Measurements from ENCODE around the gene ITLN1. TPM values are rescaled to one million over a fixed set of nuclear protein-coding genes. Genes with fewer than 3 reads are reported as not detected.

Gene ITLN1
- total RNA-seq, 4 donors from 2014 or later = 0.61 TPM; not detected in 3

DNA sequence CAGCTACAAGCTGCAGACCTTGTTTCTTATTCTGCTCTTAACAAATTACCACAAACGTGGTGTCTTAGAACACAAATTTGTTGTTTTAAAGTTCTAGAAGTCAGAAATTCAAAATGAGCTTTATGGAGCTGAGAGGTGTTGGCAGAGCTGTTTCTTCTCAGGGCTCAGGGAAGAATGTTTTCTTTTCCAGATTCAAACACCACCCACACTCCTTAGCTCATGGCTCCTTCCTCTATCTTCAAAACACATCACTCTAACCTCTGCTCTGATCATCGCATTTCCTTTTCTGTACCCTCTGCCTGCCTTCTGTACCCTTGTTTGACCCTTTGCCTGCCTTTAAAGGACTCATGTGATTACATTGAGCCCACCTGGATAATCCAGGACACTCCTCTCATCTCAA, 26.9 kb upstream of the ITLN1 start:
- no peak for ATAC-seq

DNA sequence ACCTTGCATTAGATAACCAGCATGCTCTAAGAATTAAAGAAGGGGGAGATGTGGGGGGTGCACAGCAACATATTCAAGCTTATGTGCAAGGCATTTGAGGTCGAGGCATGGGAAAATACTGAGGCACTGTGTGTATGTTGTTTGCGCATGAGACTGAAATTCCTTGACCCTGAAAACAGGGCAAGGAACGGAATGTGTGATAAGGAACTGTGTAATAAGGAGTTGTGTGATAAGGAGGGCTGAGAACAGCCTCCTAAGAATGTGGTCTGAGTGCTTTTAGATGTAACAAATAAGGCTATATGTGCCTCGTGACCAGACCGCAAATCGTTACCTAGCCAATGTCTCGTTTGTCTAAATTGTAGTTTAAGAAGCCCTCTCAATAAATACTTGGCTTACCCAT, 26.5 kb upstream of the ITLN1 start:
- in situ Hi-C loops (cut with MboI; ENCODE audit: low sequenced_read_pairs in 4 of 4) (no loop called here), intact Hi-C loops (cut with DNase I; ENCODE audit: low total_unique reads) (no loop called here)
- H3K27me3 ChIP-seq = no peaks in the 10 kb centered on the region
- H3K27ac ChIP-seq = no peak overlapping the region
- no peak for DNase-seq
- TF ChIP-seq, protein P1, sequence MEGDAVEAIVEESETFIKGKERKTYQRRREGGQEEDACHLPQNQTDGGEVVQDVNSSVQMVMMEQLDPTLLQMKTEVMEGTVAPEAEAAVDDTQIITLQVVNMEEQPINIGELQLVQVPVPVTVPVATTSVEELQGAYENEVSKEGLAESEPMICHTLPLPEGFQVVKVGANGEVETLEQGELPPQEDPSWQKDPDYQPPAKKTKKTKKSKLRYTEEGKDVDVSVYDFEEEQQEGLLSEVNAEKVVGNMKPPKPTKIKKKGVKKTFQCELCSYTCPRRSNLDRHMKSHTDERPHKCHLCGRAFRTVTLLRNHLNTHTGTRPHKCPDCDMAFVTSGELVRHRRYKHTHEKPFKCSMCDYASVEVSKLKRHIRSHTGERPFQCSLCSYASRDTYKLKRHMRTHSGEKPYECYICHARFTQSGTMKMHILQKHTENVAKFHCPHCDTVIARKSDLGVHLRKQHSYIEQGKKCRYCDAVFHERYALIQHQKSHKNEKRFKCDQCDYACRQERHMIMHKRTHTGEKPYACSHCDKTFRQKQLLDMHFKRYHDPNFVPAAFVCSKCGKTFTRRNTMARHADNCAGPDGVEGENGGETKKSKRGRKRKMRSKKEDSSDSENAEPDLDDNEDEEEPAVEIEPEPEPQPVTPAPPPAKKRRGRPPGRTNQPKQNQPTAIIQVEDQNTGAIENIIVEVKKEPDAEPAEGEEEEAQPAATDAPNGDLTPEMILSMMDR (IDR thresholded peaks at IDR 0.05 in 4 of 5, conservative IDR thresholded peaks at IDR 0.05 in 1 of 5) = no peak
- TF ChIP-seq POLR2A (IDR thresholded peaks at IDR 0.05) = no peak
- no peaks in the 10 kb centered on the region for H3K9me3 ChIP-seq
- H3K4me1 ChIP-seq = no peaks in the 10 kb centered on the region
- no peak for ATAC-seq
- H3K36me3 ChIP-seq = no peaks in the 10 kb centered on the region
- H3K4me3 ChIP-seq = no peak overlapping the region

More for the DNA sequence above, 26.9 kb upstream of the ITLN1 start:
- no peaks in the 10 kb centered on the region for H3K9me3 ChIP-seq
- no peak overlapping the region for H3K27ac ChIP-seq
- DNase-seq = no peak
- in situ Hi-C loops (cut with MboI; ENCODE audit: low sequenced_read_pairs in 4 of 4) = no loop called here
- H3K4me1 ChIP-seq = no peaks in the 10 kb centered on the region
- no peak for TF ChIP-seq POLR2A (IDR thresholded peaks at IDR 0.05)
- TF ChIP-seq, protein P1 (IDR thresholded peaks at IDR 0.05 in 4 of 5, conservative IDR thresholded peaks at IDR 0.05 in 1 of 5) = no peak
- H3K4me3 ChIP-seq = no peak overlapping the region
- no peaks in the 10 kb centered on the region for H3K36me3 ChIP-seq
- H3K27me3 ChIP-seq = no peaks in the 10 kb centered on the region
- intact Hi-C loops (cut with DNase I; ENCODE audit: low total_unique reads) = no loop called here

DNA sequence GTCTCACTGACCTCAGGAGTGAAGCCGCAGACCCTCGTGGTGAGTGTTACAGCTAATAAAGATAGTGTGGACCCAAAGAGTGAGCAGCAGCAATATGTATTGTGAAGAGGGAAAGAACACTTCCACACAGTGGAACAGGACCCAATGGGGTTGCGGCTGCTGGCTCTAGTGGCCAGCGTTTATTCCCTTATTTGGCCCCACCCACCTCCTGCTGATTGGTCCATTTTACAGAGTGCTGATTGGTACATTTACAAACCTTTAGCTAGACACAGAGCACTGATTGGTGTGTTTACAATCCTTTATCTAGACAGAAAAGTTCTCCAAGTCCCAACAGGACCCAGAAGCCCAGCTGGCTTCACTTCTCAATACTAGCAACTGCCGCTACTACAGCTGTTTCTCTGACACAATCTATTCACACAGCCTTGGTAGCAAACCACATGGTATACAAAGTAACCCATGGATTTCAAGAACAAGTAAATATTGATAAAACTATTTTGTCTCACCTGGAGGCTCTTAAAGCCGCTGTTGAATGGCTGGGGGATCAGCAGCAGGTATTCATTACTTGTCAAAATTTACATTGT, 25.3 kb upstream of the ITLN1 start:
- Histone ChIP-seq H3K9me3 (no peaks in the 10 kb centered on the region), H3K4me1 (no peaks in the 10 kb centered on the region), H3K27me3 (no peaks in the 10 kb centered on the region), H3K27ac (no peak overlapping the region), H3K4me3 (no peak overlapping the region), H3K36me3 (no peaks in the 10 kb centered on the region)
- DNase-seq (no peak), ATAC-seq (no peak)
- intact Hi-C loops (cut with DNase I; ENCODE audit: low total_unique reads) (no loop called here), in situ Hi-C loops (cut with MboI; ENCODE audit: low sequenced_read_pairs in 4 of 4) (no loop called here)
- TF ChIP-seq, protein P1 (IDR thresholded peaks at IDR 0.05 in 4 of 5, conservative IDR thresholded peaks at IDR 0.05 in 1 of 5) = no peak
- TF ChIP-seq POLR2A (IDR thresholded peaks at IDR 0.05) = no peak

DNA sequence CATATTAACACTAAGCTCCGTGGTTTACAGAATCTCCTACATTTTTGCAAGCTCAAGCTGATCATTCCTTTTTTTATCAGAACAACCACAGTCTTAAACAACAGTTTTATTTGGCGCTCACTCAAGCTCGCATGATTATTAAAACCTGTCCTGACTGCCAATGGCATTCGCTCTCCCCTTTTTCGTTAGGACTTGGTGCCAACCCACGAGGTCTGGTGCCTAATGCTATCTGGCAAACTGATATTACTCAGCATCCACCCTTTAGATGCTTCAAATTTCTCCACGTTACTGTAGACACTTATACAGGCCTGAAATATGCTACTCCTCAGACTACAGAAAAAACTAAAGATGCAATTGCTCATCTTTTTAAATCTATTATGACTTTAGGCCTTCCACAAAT, 23.0 kb upstream of the ITLN1 start:
- Histone ChIP-seq H3K9me3 (no peaks in the 10 kb centered on the region), H3K27me3 (no peaks in the 10 kb centered on the region), H3K4me3 (no peak overlapping the region), H3K27ac (no peak overlapping the region), H3K4me1 (no peaks in the 10 kb centered on the region), H3K36me3 (no peaks in the 10 kb centered on the region)
- in situ Hi-C loops (cut with MboI; ENCODE audit: low sequenced_read_pairs in 4 of 4) = no loop called here
- TF ChIP-seq POLR2A (IDR thresholded peaks at IDR 0.05) = no peak
- TF ChIP-seq, protein P1 (IDR thresholded peaks at IDR 0.05 in 4 of 5, conservative IDR thresholded peaks at IDR 0.05 in 1 of 5) = no peak
- ATAC-seq (no peak), DNase-seq (no peak)
- intact Hi-C loops (cut with DNase I; ENCODE audit: low total_unique reads) = no loop called here

DNA sequence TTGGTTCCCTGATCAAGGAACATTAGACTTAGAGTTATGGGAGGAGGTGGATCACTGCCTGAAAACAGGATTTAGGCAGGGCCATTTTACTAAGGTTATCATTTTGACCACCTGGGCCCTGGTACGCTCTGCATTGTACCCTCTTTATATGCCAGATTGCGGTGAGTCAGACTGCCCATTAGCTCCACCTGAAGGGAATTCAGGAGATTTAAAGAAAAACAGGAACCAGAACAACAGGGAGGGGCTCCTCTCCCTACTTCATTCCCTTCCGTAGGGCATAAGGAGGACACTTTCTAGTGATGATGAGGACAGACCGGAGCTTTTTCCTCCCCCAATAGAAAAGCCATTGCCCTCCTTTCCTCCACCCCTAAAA, 20.6 kb upstream of the ITLN1 start:
- intact Hi-C loops (cut with DNase I; ENCODE audit: low total_unique reads) = no loop called here
- no peak for TF ChIP-seq POLR2A (IDR thresholded peaks at IDR 0.05)
- TF ChIP-seq, protein P1 (IDR thresholded peaks at IDR 0.05 in 4 of 5, conservative IDR thresholded peaks at IDR 0.05 in 1 of 5) = no peak
- Histone ChIP-seq H3K4me1 (no peaks in the 10 kb centered on the region), H3K9me3 (no peaks in the 10 kb centered on the region), H3K27me3 (no peaks in the 10 kb centered on the region), H3K4me3 (no peak overlapping the region), H3K36me3 (no peaks in the 10 kb centered on the region), H3K27ac (no peak overlapping the region)
- in situ Hi-C loops (cut with MboI; ENCODE audit: low sequenced_read_pairs in 4 of 4) = no loop called here
- ATAC-seq (no peak), DNase-seq (no peak)

Data from gastrocnemius medialis (tissue), 4 donors.